ENCODE measurements around the gene CPNE2. TPM values are rescaled to one million over a fixed set of nuclear protein-coding genes. Genes with fewer than 3 reads are reported as not detected.

The CPNE2 gene
- total and polyA plus RNA-seq, 2 of the 8 experiments (the other 6 are each of a cell fraction or from before 2014, with no cell fraction given): 10.6 to 39.5 TPM

- no peak for TF ChIP-seq CHD7 (IDR thresholded peaks at IDR 0.05; ENCODE audit: insufficient replicate concordance, low read length)
- no peak for TF ChIP-seq RBBP5 (IDR thresholded peaks at IDR 0.05; ENCODE audit: borderline replicate concordance, low read depth, low read length)
Observed at GRCh38 chr16:57143149-57143921, 51.0 kb downstream of the CPNE2 start (continued).
